SK-N-SH (cell line): Measurements from ENCODE around the gene MAGI2.

Experiments used
- CTCF ChIP-seq: fragments of 200-600 bp; sonication (generic); IDR thresholded peaks from 2 replicates; pipeline ENCODE4 v1.6.1; 2017; ENCODE audit warnings: antibody characterized with exemption, mild to moderate bottlenecking, moderate library complexity
- EZH2phosphoT487 ChIP-seq: fragments of 200-600 bp; sonication (generic); IDR thresholded peaks from 2 replicates; pipeline ENCODE4 v1.6.1; 2017; ENCODE audit warnings: low read depth, mixed run types, mild to moderate bottlenecking, antibody characterized with exemption, moderate library complexity, borderline replicate concordance
- FOXM1 ChIP-seq: IDR thresholded peaks from 2 replicates; pipeline ENCODE4 v1.4.0; 2012; ENCODE audit warnings: low read depth, mild to moderate bottlenecking
- GABPA ChIP-seq: IDR thresholded peaks from 2 replicates; pipeline ENCODE4 v1.4.0; 2012; ENCODE audit warnings: low read depth, mild to moderate bottlenecking
- GATA2 ChIP-seq: sonication (generic); formaldehyde crosslinking; IDR thresholded peaks from 2 replicates; pipeline ENCODE4 v1.5.0; 2020; ENCODE audit warnings: mild to moderate bottlenecking, missing genetic modification reagents
- MEF2A ChIP-seq: IDR thresholded peaks from 2 replicates; pipeline ENCODE4 v1.4.0; 2012; ENCODE audit warnings: low read depth, borderline replicate concordance
- PBX3 ChIP-seq: IDR thresholded peaks from 2 replicates; pipeline ENCODE4; 2012
- POLR2AphosphoS5 ChIP-seq: IDR thresholded peaks from 2 replicates; pipeline ENCODE4 v1.6.1; 2012; ENCODE audit warnings: low read depth, low read length
- REST ChIP-seq: IDR thresholded peaks from 2 replicates; pipeline ENCODE4 v1.6.1; 2012; ENCODE audit warnings: mild to moderate bottlenecking, low read depth, low read length, moderate library complexity
- RFX5 ChIP-seq: IDR thresholded peaks from 2 replicates; pipeline ENCODE4 v1.6.1; 2012; ENCODE audit warnings: mild to moderate bottlenecking, improper control_type of control experiment, low read length
- SMC3 ChIP-seq: IDR thresholded peaks from 2 replicates; pipeline ENCODE4 v1.6.1; 2012; ENCODE audit warnings: low read depth, low read length, improper control_type of control experiment
- TEAD4 ChIP-seq: IDR thresholded peaks from 2 replicates; pipeline ENCODE4 v1.4.0; 2012; ENCODE audit warnings: mild to moderate bottlenecking, borderline replicate concordance; ENCODE audit not compliant: insufficient read depth
- YY1 ChIP-seq: IDR thresholded peaks from 2 replicates; pipeline ENCODE4 v1.4.0; 2012; ENCODE audit warnings: low read depth, mild to moderate bottlenecking

- TF ChIP-seq POLR2AphosphoS5 (no peak), CTCF (no peak), FOXM1 (no peak), YY1 (no peak), RFX5 (no peak), EZH2phosphoT487 (no peak), MEF2A (no peak), GATA2 (no peak), REST (no peak), PBX3 (no peak), GABPA (no peak), SMC3 (no peak), TEAD4 (no peak)
Observed at GRCh38 chr7:78207269-78207668, 1246.2 kb downstream of the MAGI2 start.
